K562 (cell line): ENCODE measurements around the gene TIMM17B. TPM values are rescaled to one million over a fixed set of nuclear protein-coding genes. Genes with fewer than 3 reads are reported as not detected.

Experiments
- ATF3 ChIP-seq, 2 experiments: fragments of 450-650 bp in 1 of 2; sonication (generic) in 1 of 2; formaldehyde crosslinking in 1 of 2; IDR thresholded peaks in 1 of 2; conservative IDR thresholded peaks in 1 of 2; 2 replicates each; pipeline versions ENCODE4 v1.6.1 to v1.8.1; 2016 to 2023; ENCODE audit warnings: mild to moderate bottlenecking in 2 of 2, moderate library complexity in 2 of 2, inconsistent platforms in 1 of 2, missing genetic modification reagents in 1 of 2
- HDAC8 ChIP-seq: fragments of 450-650 bp; IDR thresholded peaks from 2 replicates; pipeline ENCODE4 v1.6.1; 2016; ENCODE audit warnings: mild to moderate bottlenecking, missing genetic modification characterization, moderate library complexity, missing compliant biosample characterization
- MED1 ChIP-seq: sonication (generic); formaldehyde crosslinking; IDR thresholded peaks from 2 replicates; pipeline ENCODE4 v1.8.1; 2023; ENCODE audit warnings: missing genetic modification reagents, borderline replicate concordance
- SP1 ChIP-seq: sonication (generic); formaldehyde crosslinking; IDR thresholded peaks from 2 replicates; pipeline ENCODE4 v1.8.1; 2022; ENCODE audit warnings: mild to moderate bottlenecking, missing genetic modification reagents
- SRSF3 ChIP-seq: fragments of 200-400 bp; formaldehyde crosslinking; IDR thresholded peaks from 2 replicates; pipeline ENCODE4 v1.6.1; 2016; ENCODE audit warnings: mild to moderate bottlenecking, low read length, moderate library complexity; ENCODE audit not compliant: insufficient read depth
- ZBTB1 ChIP-seq: sonication (generic); formaldehyde crosslinking; IDR thresholded peaks from 2 replicates; pipeline ENCODE4 v1.8.1; 2023; ENCODE audit warnings: missing genetic modification reagents, low read depth, mild to moderate bottlenecking, borderline replicate concordance
- ZC3H4 ChIP-seq: sonication (generic); formaldehyde crosslinking; IDR thresholded peaks from 2 replicates; pipeline ENCODE4 v1.9.0; 2021; ENCODE audit warnings: missing genetic modification reagents, borderline replicate concordance
- ZNF23 ChIP-seq: fragments of 250-450 bp; sonication (Bioruptor Pico); IDR thresholded peaks from 2 replicates; pipeline ENCODE4 v1.4.0; 2020; ENCODE audit warnings: mild to moderate bottlenecking
- ZNF695 ChIP-seq: fragments of 450-650 bp; formaldehyde crosslinking; IDR thresholded peaks from 2 replicates; pipeline ENCODE4 v1.4.0; 2020; ENCODE audit warnings: mild to moderate bottlenecking, moderate library complexity
- ZNF780A ChIP-seq: fragments of 250-450 bp; sonication (Bioruptor Pico); IDR thresholded peaks from 2 replicates; pipeline ENCODE4 v1.5.0; 2021; ENCODE audit warnings: mild to moderate bottlenecking
- ZNF79 ChIP-seq: fragments of 250-450 bp; sonication (Bioruptor Pico); IDR thresholded peaks from 2 replicates; pipeline ENCODE4 v1.4.0; 2020; ENCODE audit warnings: low read depth, mild to moderate bottlenecking, moderate library complexity
- polyA plus RNA-seq, 8 experiments: library from polyadenylated mRNA; depleted of rRNA in 4 of 8; stranded (reverse) in 5 of 8; unstranded in 3 of 8; fragments of >200 nt; fragmentation: Nextera tagmentation in 2 of 8; fragmentation: Illumina TruSeq in 1 of 8; extraction: Ambion mirVana in 2 of 8; extraction: Trizol in 1 of 8; gene quantifications; 2 replicates each; pipeline versions ENCODE4 v1.2.1 to v1.2.3, GENCODE V29; 2011 to 2014; ENCODE audit warnings: inconsistent platforms in 1 of 8, missing spikeins in 1 of 8
- total RNA-seq, 7 experiments: library from RNA; depleted of rRNA in 6 of 7; stranded (reverse); fragments of >200 nt in 6 of 7; fragmentation: Illumina TruSeq in 2 of 7; extraction: Trizol in 2 of 7; gene quantifications; 2 replicates each; pipeline versions ENCODE4 v1.2.1 to v1.2.3, GENCODE V29; 2011 to 2021; ENCODE audit warnings: low replicate concordance in 1 of 7
- TF ChIP-seq, protein P1 (sequence below): sonication (generic); formaldehyde crosslinking; IDR thresholded peaks from 2 replicates; pipeline ENCODE4 v1.8.0; 2023; ENCODE audit warnings: mild to moderate bottlenecking, missing genetic modification reagents
- TF ChIP-seq, protein P2 (sequence below): fragments of 450-650 bp; IDR thresholded peaks from 2 replicates; pipeline ENCODE4 v1.6.1; 2016; ENCODE audit warnings: antibody characterized with exemption
- TF ChIP-seq, protein P3 (sequence below): IDR thresholded peaks from 2 replicates; pipeline ENCODE4 v1.6.1; 2016; ENCODE audit warnings: missing genetic modification characterization, missing compliant biosample characterization

TIMM17B gene
- total and polyA plus RNA-seq, 9 of the 15 experiments (the other 6 are each of a cell fraction or from before 2014, with no cell fraction given), result 9.9 to 184 (median 115) TPM

DNA sequence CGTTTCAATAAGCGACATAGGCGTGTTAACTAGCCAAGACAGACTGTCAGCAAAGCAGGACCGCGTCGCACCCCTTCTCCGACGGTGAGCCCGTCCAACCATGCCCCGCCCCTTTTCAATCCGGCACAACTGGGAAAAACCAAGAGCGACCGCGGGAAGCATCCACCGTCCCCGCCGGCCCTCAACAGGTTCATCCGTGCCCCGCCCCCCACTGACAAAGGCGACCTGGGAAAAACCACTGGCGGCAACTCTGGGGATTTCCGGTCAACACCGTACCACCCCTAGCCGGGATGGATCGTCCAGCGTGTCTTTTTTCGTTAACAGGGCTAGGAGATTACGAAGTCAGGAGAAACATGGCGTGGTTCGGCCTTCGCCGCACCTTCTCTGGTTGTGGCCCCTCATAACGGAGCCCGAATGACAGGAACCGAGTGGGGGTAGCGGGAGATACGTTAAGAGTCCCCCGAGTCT, 377 bp downstream of the TIMM17B start (continued):
- TF ChIP-seq, protein P1, sequence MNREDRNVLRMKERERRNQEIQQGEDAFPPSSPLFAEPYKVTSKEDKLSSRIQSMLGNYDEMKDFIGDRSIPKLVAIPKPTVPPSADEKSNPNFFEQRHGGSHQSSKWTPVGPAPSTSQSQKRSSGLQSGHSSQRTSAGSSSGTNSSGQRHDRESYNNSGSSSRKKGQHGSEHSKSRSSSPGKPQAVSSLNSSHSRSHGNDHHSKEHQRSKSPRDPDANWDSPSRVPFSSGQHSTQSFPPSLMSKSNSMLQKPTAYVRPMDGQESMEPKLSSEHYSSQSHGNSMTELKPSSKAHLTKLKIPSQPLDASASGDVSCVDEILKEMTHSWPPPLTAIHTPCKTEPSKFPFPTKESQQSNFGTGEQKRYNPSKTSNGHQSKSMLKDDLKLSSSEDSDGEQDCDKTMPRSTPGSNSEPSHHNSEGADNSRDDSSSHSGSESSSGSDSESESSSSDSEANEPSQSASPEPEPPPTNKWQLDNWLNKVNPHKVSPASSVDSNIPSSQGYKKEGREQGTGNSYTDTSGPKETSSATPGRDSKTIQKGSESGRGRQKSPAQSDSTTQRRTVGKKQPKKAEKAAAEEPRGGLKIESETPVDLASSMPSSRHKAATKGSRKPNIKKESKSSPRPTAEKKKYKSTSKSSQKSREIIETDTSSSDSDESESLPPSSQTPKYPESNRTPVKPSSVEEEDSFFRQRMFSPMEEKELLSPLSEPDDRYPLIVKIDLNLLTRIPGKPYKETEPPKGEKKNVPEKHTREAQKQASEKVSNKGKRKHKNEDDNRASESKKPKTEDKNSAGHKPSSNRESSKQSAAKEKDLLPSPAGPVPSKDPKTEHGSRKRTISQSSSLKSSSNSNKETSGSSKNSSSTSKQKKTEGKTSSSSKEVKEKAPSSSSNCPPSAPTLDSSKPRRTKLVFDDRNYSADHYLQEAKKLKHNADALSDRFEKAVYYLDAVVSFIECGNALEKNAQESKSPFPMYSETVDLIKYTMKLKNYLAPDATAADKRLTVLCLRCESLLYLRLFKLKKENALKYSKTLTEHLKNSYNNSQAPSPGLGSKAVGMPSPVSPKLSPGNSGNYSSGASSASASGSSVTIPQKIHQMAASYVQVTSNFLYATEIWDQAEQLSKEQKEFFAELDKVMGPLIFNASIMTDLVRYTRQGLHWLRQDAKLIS (CRISPR knock-in tag), result no peak
- no peak for TF ChIP-seq ZNF780A (CRISPR knock-in tag)
- no peak for TF ChIP-seq HDAC8 (tag)
- no peak for TF ChIP-seq SRSF3
- TF ChIP-seq SP1, result peak; percentile 10; the same call in 1 of the 2 replicates
- no peak for TF ChIP-seq MED1 (CRISPR knock-in tag)
- TF ChIP-seq, protein P2, sequence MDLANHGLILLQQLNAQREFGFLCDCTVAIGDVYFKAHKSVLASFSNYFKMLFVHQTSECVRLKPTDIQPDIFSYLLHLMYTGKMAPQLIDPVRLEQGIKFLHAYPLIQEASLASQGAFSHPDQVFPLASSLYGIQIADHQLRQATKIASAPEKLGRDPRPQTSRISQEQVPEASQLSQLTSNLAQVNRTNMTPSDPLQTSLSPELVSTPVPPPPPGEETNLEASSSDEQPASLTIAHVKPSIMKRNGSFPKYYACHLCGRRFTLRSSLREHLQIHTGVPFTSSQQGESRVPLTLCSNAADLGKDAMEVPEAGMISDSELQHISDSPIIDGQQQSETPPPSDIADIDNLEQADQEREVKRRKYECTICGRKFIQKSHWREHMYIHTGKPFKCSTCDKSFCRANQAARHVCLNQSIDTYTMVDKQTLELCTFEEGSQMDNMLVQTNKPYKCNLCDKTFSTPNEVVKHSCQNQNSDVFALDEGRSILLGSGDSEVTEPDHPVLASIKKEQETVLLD, result no peak
- no peak for TF ChIP-seq ZNF79 (CRISPR knock-in tag)
- TF ChIP-seq, protein P3, sequence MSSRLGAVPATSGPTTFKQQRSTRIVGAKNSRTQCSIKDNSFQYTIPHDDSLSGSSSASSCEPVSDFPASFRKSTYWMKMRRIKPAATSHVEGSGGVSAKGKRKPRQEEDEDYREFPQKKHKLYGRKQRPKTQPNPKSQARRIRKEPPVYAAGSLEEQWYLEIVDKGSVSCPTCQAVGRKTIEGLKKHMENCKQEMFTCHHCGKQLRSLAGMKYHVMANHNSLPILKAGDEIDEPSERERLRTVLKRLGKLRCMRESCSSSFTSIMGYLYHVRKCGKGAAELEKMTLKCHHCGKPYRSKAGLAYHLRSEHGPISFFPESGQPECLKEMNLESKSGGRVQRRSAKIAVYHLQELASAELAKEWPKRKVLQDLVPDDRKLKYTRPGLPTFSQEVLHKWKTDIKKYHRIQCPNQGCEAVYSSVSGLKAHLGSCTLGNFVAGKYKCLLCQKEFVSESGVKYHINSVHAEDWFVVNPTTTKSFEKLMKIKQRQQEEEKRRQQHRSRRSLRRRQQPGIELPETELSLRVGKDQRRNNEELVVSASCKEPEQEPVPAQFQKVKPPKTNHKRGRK, result no peak
- TF ChIP-seq ZBTB1 (CRISPR knock-in tag), result no peak
- no peak for TF ChIP-seq ZNF23
- TF ChIP-seq ZNF695 (CRISPR knock-in tag), result no peak
- no peak for TF ChIP-seq ZC3H4 (CRISPR knock-in tag)
- no peak for TF ChIP-seq ATF3 (IDR thresholded peaks at IDR 0.05)
- TF ChIP-seq ATF3 (CRISPR knock-in tag; conservative IDR thresholded peaks at IDR 0.05), result no peak
